Epidermal melanocyte (primary cell): ENCODE results near the gene RAB37.

Source experiments
- DNase-seq: peaks from one replicate; pipeline ENCODE4 v3.0.0; 2011; ENCODE audit warnings: low spot score; ENCODE audit not compliant: insufficient read length

The RAB37 gene

GRCh38 chr17:74744714-74745547 is 7.9 kb downstream of the RAB37 start:
- peak; percentile 65 for DNase-seq

- no peak for DNase-seq
Observed at GRCh38 chr17:74745548-74746177, 8.6 kb downstream of the RAB37 start.

- no peak for DNase-seq
Observed at GRCh38 chr17:74746376-74746775, 9.3 kb downstream of the RAB37 start.

- DNase-seq = no peak
Observed at GRCh38 chr17:74746922-74747321, 9.9 kb downstream of the RAB37 start.

GRCh38 chr17:74748279-74748528 is 11.1 kb downstream of the RAB37 start:
- DNase-seq = no peak

GRCh38 chr17:74748529-74749278 is 11.6 kb downstream of the RAB37 start, which contains the start of gene NHERF1:
Gene NHERF1, plus strand, starts transcription at chr17:74748628. Its CDS starts 219 bp downstream, at chr17:74748847.
- DNase-seq = peak; percentile 92

- DNase-seq = no peak
Observed at GRCh38 chr17:74749279-74750038, 12.4 kb downstream of the RAB37 start.

- DNase-seq = no peak
Observed at GRCh38 chr17:74750039-74750326, 12.9 kb downstream of the RAB37 start.

GRCh38 chr17:74750327-74751069 is 13.4 kb downstream of the RAB37 start:
- DNase-seq = no peak

GRCh38 chr17:74752415-74752814 is 15.4 kb downstream of the RAB37 start:
- DNase-seq = no peak

- DNase-seq = no peak
Observed at GRCh38 chr17:74752822-74753401, 15.9 kb downstream of the RAB37 start.

GRCh38 chr17:74754832-74755231 is 17.8 kb downstream of the RAB37 start:
- no peak for DNase-seq

- DNase-seq = no peak
Observed at GRCh38 chr17:74755533-74755932, 18.5 kb downstream of the RAB37 start.

- no peak for DNase-seq
Observed at GRCh38 chr17:74756891-74757290, 19.8 kb downstream of the RAB37 start.

GRCh38 chr17:74757502-74757901 is 20.4 kb downstream of the RAB37 start:
- DNase-seq = no peak

GRCh38 chr17:74757931-74758847 is 21.1 kb downstream of the RAB37 start:
- DNase-seq = no peak

- no peak for DNase-seq
Observed at GRCh38 chr17:74758848-74759168, 21.8 kb downstream of the RAB37 start.

- DNase-seq = no peak
Observed at GRCh38 chr17:74759243-74759801, 22.3 kb downstream of the RAB37 start.

- DNase-seq = no peak
Observed at GRCh38 chr17:74759941-74760340, 22.9 kb downstream of the RAB37 start.
